KOPT-K1 (cell line): ENCODE data around the gene NANOS2.
A peak's percentile ranks its signal among the peaks of the same experiment; 100 is the strongest.

ENCODE experiments used
- H3K27ac ChIP-seq: fragments of 200-600 bp; sonication (generic); 2 replicates; pipeline ENCODE4 v1.5.1; 2016; ENCODE audit warnings: antibody characterized with exemption, mild to moderate bottlenecking, low read depth, low read length; ENCODE audit not compliant: poor library complexity, severe bottlenecking
- H3K36me3 ChIP-seq: fragments of 200-600 bp; sonication (generic); 2 replicates; pipeline ENCODE4 v1.5.1; 2017; ENCODE audit warnings: antibody characterized with exemption, mild to moderate bottlenecking, low read length, moderate library complexity; ENCODE audit not compliant: insufficient read depth
- H3K9me3 ChIP-seq: fragments of 200-600 bp; sonication (generic); 2 replicates; pipeline ENCODE4 v1.5.1; 2017; ENCODE audit warnings: antibody characterized with exemption, low read length, mild to moderate bottlenecking; ENCODE audit not compliant: insufficient read depth, poor library complexity, severe bottlenecking

NANOS2 gene

GRCh38 chr19:45889210-45889885, 25.2 kb downstream of the NANOS2 start:
- Histone ChIP-seq H3K9me3 (no peaks in the 10 kb centered on the region), H3K36me3 (peaks cover 7% of the 10 kb centered on the region; the same call in 1 of the 2 replicates), H3K27ac (no peak overlapping the region)

GRCh38 chr19:45887200-45887710, 27.3 kb downstream of the NANOS2 start:
- peaks cover 22% of the 10 kb centered on the region for H3K36me3 ChIP-seq
- H3K27ac ChIP-seq = peak overlapping the region; percentile 92
- H3K9me3 ChIP-seq = no peaks in the 10 kb centered on the region

- Histone ChIP-seq H3K9me3 (no peaks in the 10 kb centered on the region), H3K27ac (peak overlapping the region; percentile 92), H3K36me3 (peaks cover 22% of the 10 kb centered on the region)
Observed at GRCh38 chr19:45886427-45887199, 28.0 kb downstream of the NANOS2 start.

GRCh38 chr19:45885556-45886426, 28.8 kb downstream of the NANOS2 start, which contains the start of gene IRF2BP1:
TSS of gene IRF2BP1 (minus strand) at chr19:45886141. CDS start at chr19:45885774, 367 bp downstream.
- H3K36me3 ChIP-seq = peaks cover 22% of the 10 kb centered on the region
- no peaks in the 10 kb centered on the region for H3K9me3 ChIP-seq
- H3K27ac ChIP-seq = peak within 1 kb of the TSS; percentile 92

GRCh38 chr19:45884682-45885555, 29.7 kb downstream of the NANOS2 start:
- Histone ChIP-seq H3K36me3 (peaks cover 22% of the 10 kb centered on the region), H3K27ac (peak overlapping the region; percentile 92)

GRCh38 chr19:45883881-45884681, 30.5 kb downstream of the NANOS2 start:
- no peaks in the 10 kb centered on the region for H3K9me3 ChIP-seq
- peaks cover 22% of the 10 kb centered on the region for H3K36me3 ChIP-seq
- H3K27ac ChIP-seq = no peak overlapping the region

More at GRCh38 chr19:45884682-45885555, 29.7 kb downstream of the NANOS2 start:
- H3K9me3 ChIP-seq = no peaks in the 10 kb centered on the region

GRCh38 chr19:45883586-45883880, 31.0 kb downstream of the NANOS2 start:
- no peak overlapping the region for H3K27ac ChIP-seq

GRCh38 chr19:45882652-45883585, 31.7 kb downstream of the NANOS2 start:
- peaks cover 22% of the 10 kb centered on the region for H3K36me3 ChIP-seq
- H3K27ac ChIP-seq = no peak overlapping the region
- no peaks in the 10 kb centered on the region for H3K9me3 ChIP-seq

More at GRCh38 chr19:45883586-45883880, 31.0 kb downstream of the NANOS2 start:
- Histone ChIP-seq H3K9me3 (no peaks in the 10 kb centered on the region), H3K36me3 (peaks cover 22% of the 10 kb centered on the region)

- Histone ChIP-seq H3K9me3 (no peaks in the 10 kb centered on the region), H3K36me3 (peaks cover 22% of the 10 kb centered on the region), H3K27ac (no peak overlapping the region)
Observed at GRCh38 chr19:45881909-45882528, 32.6 kb downstream of the NANOS2 start.

GRCh38 chr19:45881082-45881908, 33.3 kb downstream of the NANOS2 start:
- no peak overlapping the region for H3K27ac ChIP-seq
- no peaks in the 10 kb centered on the region for H3K9me3 ChIP-seq
- H3K36me3 ChIP-seq = peaks cover 22% of the 10 kb centered on the region

GRCh38 chr19:45879971-45880370, 34.6 kb downstream of the NANOS2 start:
- H3K36me3 ChIP-seq = peaks cover 21% of the 10 kb centered on the region
- H3K9me3 ChIP-seq = no peaks in the 10 kb centered on the region
- H3K27ac ChIP-seq = no peak overlapping the region

- H3K27ac ChIP-seq = no peak overlapping the region
- H3K36me3 ChIP-seq = peaks cover 12% of the 10 kb centered on the region
- H3K9me3 ChIP-seq = no peaks in the 10 kb centered on the region
Observed at GRCh38 chr19:45879055-45879454, 35.5 kb downstream of the NANOS2 start.
